ENCODE results near the gene BOLA3.

BOLA3 gene

DNA sequence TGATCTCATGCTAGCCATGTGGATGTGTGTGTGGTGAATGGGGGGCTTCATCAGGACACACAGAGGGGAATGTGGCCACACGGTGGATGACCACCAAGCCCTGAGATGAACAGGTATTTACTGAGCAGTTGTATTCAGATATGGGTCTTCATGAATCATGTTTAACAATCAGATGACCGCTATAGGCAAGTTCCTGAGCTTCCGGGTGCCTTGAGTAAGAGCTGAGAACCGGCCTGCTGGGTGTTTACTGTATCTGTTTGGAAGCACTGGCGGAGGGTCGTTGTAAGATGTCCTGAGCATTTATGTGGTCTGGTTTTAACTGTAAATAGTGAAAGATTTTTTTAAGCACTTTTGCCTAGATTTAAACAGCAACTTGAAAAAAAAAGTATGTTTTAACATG, 43.9 kb downstream of the BOLA3 start:
- Histone ChIP-seq H2BK15ac (ENCODE audit: low read depth, poor library complexity, severe bottlenecking) (no peak overlapping the region), H3K79me1 (replicated peaks; ENCODE audit: low read length, poor library complexity, severe bottlenecking) (peaks cover 9% of the 10 kb centered on the region), H2BK5ac (ENCODE audit: low read depth, low read length, poor library complexity, severe bottlenecking) (no peak overlapping the region), H3K9ac (ENCODE audit: low read length) (no peak overlapping the region), H3K14ac (ENCODE audit: low read length in 2 of 2) (no peak overlapping the region), H3K4me2 (ENCODE audit: low read length, poor library complexity, severe bottlenecking) (no peak overlapping the region), H3K4me1 (ENCODE audit: control insufficient read depth, insufficient read depth, low read depth, low read length) (peaks cover 1% of the 10 kb centered on the region), H3K9me3 (ENCODE audit: control insufficient read depth, low read length) (no peaks in the 10 kb centered on the region), H3K23ac (ENCODE audit: low read length in 2 of 2) (no peak overlapping the region), H3K27me3 (ENCODE audit: control insufficient read depth in 1 of 2, insufficient read depth in 1 of 2, low read length in 2 of 2) (no peaks in the 10 kb centered on the region), H3K36me3 (ENCODE audit: control insufficient read depth in 1 of 2, insufficient read depth in 2 of 2, low read depth in 1 of 2, low read length in 2 of 2) (peaks cover 40 to 42% of the 10 kb centered on the region in 2 experiments), H2BK12ac (ENCODE audit: low read length in 2 of 2) (no peak overlapping the region), H3K4ac (ENCODE audit: low read depth in 1 of 2, low read length in 2 of 2) (no peak overlapping the region), H3K4me3 (ENCODE audit: insufficient read depth in 1 of 2, low read depth in 1 of 2, low read length in 2 of 2) (no peak overlapping the region), H2AK5ac (ENCODE audit: low read length, severe bottlenecking) (no peak overlapping the region), H2AFZ (ENCODE audit: low read depth, low read length) (no peak overlapping the region), H4K8ac (ENCODE audit: low read length) (no peak overlapping the region), H4K91ac (ENCODE audit: low read length) (no peak overlapping the region), H2BK120ac (ENCODE audit: low read depth, low read length) (no peak overlapping the region), H3K18ac (ENCODE audit: low read depth in 1 of 2, low read length in 2 of 2) (no peak overlapping the region), H3K27ac (ENCODE audit: low read length, poor library complexity, severe bottlenecking) (no peak overlapping the region)
- DNase-seq, result no peak
- WGBS, result 87% methylated on average over 6 of the region's 6 CpGs

- no peak overlapping the region for H3K4me2 ChIP-seq (ENCODE audit: low read length, poor library complexity, severe bottlenecking)
- no peak overlapping the region for H3K27ac ChIP-seq (ENCODE audit: low read length, poor library complexity, severe bottlenecking)
- no peak overlapping the region for H4K8ac ChIP-seq (ENCODE audit: low read length)
- no peak overlapping the region for H3K14ac ChIP-seq (ENCODE audit: low read length in 2 of 2)
- H2BK5ac ChIP-seq (ENCODE audit: low read depth, low read length, poor library complexity, severe bottlenecking), result no peak overlapping the region
- H2AFZ ChIP-seq (ENCODE audit: low read depth, low read length), result no peak overlapping the region
- no peaks in the 10 kb centered on the region for H3K27me3 ChIP-seq (ENCODE audit: control insufficient read depth in 1 of 2, insufficient read depth in 1 of 2, low read length in 2 of 2)
- H3K23ac ChIP-seq (ENCODE audit: low read length in 2 of 2), result no peak overlapping the region
- no peak for DNase-seq
- no peak overlapping the region for H3K4ac ChIP-seq (ENCODE audit: low read depth in 1 of 2, low read length in 2 of 2)
- H3K36me3 ChIP-seq (ENCODE audit: control insufficient read depth in 1 of 2, insufficient read depth in 2 of 2, low read depth in 1 of 2, low read length in 2 of 2), result peaks cover 38 to 46% of the 10 kb centered on the region in 2 experiments
- no peak overlapping the region for H2AK5ac ChIP-seq (ENCODE audit: low read length, severe bottlenecking)
- no peak overlapping the region for H2BK120ac ChIP-seq (ENCODE audit: low read depth, low read length)
- WGBS, result 100% methylated on average over 9 of the region's 14 CpGs
- peaks cover 1% of the 10 kb centered on the region for H3K4me1 ChIP-seq (ENCODE audit: control insufficient read depth, insufficient read depth, low read depth, low read length)
- no peak overlapping the region for H2BK15ac ChIP-seq (ENCODE audit: low read depth, poor library complexity, severe bottlenecking)
- H3K18ac ChIP-seq (ENCODE audit: low read depth in 1 of 2, low read length in 2 of 2), result no peak overlapping the region
- no peak overlapping the region for H4K91ac ChIP-seq (ENCODE audit: low read length)
- H3K4me3 ChIP-seq (ENCODE audit: insufficient read depth in 1 of 2, low read depth in 1 of 2, low read length in 2 of 2), result no peak overlapping the region
- H2BK12ac ChIP-seq (ENCODE audit: low read length in 2 of 2), result no peak overlapping the region
- H3K9ac ChIP-seq (ENCODE audit: low read length), result no peak overlapping the region
- H3K9me3 ChIP-seq (ENCODE audit: control insufficient read depth, low read length), result no peaks in the 10 kb centered on the region
- peaks cover 9% of the 10 kb centered on the region for H3K79me1 ChIP-seq (replicated peaks; ENCODE audit: low read length, poor library complexity, severe bottlenecking)
Observed at GRCh38 chr2:74102516-74102915, 45.2 kb downstream of the BOLA3 start.

- Histone ChIP-seq H3K27ac (ENCODE audit: low read length, poor library complexity, severe bottlenecking) (no peak overlapping the region), H2AK5ac (ENCODE audit: low read length, severe bottlenecking) (no peak overlapping the region), H4K8ac (ENCODE audit: low read length) (no peak overlapping the region), H2AFZ (ENCODE audit: low read depth, low read length) (no peak overlapping the region), H3K4ac (ENCODE audit: low read depth in 1 of 2, low read length in 2 of 2) (no peak overlapping the region), H3K14ac (ENCODE audit: low read length in 2 of 2) (no peak overlapping the region), H3K23ac (ENCODE audit: low read length in 2 of 2) (no peak overlapping the region), H3K9ac (ENCODE audit: low read length) (no peak overlapping the region), H2BK15ac (ENCODE audit: low read depth, poor library complexity, severe bottlenecking) (no peak overlapping the region), H2BK5ac (ENCODE audit: low read depth, low read length, poor library complexity, severe bottlenecking) (no peak overlapping the region), H3K9me3 (ENCODE audit: control insufficient read depth, low read length) (no peaks in the 10 kb centered on the region), H3K27me3 (ENCODE audit: control insufficient read depth in 1 of 2, insufficient read depth in 1 of 2, low read length in 2 of 2) (no peaks in the 10 kb centered on the region), H2BK120ac (ENCODE audit: low read depth, low read length) (no peak overlapping the region), H4K91ac (ENCODE audit: low read length) (no peak overlapping the region), H3K4me2 (ENCODE audit: low read length, poor library complexity, severe bottlenecking) (no peak overlapping the region), H3K18ac (ENCODE audit: low read depth in 1 of 2, low read length in 2 of 2) (no peak overlapping the region), H3K79me1 (replicated peaks; ENCODE audit: low read length, poor library complexity, severe bottlenecking) (peaks cover 5% of the 10 kb centered on the region), H3K4me1 (ENCODE audit: control insufficient read depth, insufficient read depth, low read depth, low read length) (no peaks in the 10 kb centered on the region), H3K4me3 (ENCODE audit: insufficient read depth in 1 of 2, low read depth in 1 of 2, low read length in 2 of 2) (no peak overlapping the region), H2BK12ac (ENCODE audit: low read length in 2 of 2) (no peak overlapping the region), H3K36me3 (ENCODE audit: control insufficient read depth in 1 of 2, insufficient read depth in 2 of 2, low read depth in 1 of 2, low read length in 2 of 2) (peaks cover 38 to 48% of the 10 kb centered on the region in 2 experiments)
- 97% methylated on average over 32 of the region's 39 CpGs for WGBS
- no peak for DNase-seq
Observed at GRCh38 chr2:74101574-74102300, 46.0 kb downstream of the BOLA3 start.

GRCh38 chr2:74100254-74101216, 47.2 kb downstream of the BOLA3 start:
- Histone ChIP-seq H2BK120ac (ENCODE audit: low read depth, low read length) (no peak overlapping the region), H3K4ac (ENCODE audit: low read depth in 1 of 2, low read length in 2 of 2) (no peak overlapping the region), H2BK5ac (ENCODE audit: low read depth, low read length, poor library complexity, severe bottlenecking) (no peak overlapping the region), H3K14ac (ENCODE audit: low read length in 2 of 2) (no peak overlapping the region), H2AFZ (ENCODE audit: low read depth, low read length) (no peak overlapping the region), H3K79me1 (replicated peaks; ENCODE audit: low read length, poor library complexity, severe bottlenecking) (peaks cover 3% of the 10 kb centered on the region), H4K91ac (ENCODE audit: low read length) (no peak overlapping the region), H3K4me2 (ENCODE audit: low read length, poor library complexity, severe bottlenecking) (no peak overlapping the region), H4K8ac (ENCODE audit: low read length) (no peak overlapping the region), H3K23ac (ENCODE audit: low read length in 2 of 2) (no peak overlapping the region), H3K9me3 (ENCODE audit: control insufficient read depth, low read length) (no peaks in the 10 kb centered on the region), H3K4me3 (ENCODE audit: insufficient read depth in 1 of 2, low read depth in 1 of 2, low read length in 2 of 2) (no peak overlapping the region), H2AK5ac (ENCODE audit: low read length, severe bottlenecking) (no peak overlapping the region), H3K4me1 (ENCODE audit: control insufficient read depth, insufficient read depth, low read depth, low read length) (no peaks in the 10 kb centered on the region), H2BK15ac (ENCODE audit: low read depth, poor library complexity, severe bottlenecking) (no peak overlapping the region), H3K18ac (ENCODE audit: low read depth in 1 of 2, low read length in 2 of 2) (no peak overlapping the region), H3K36me3 (ENCODE audit: control insufficient read depth in 1 of 2, insufficient read depth in 2 of 2, low read depth in 1 of 2, low read length in 2 of 2) (peaks cover 41 to 48% of the 10 kb centered on the region in 2 experiments), H3K27me3 (ENCODE audit: control insufficient read depth in 1 of 2, insufficient read depth in 1 of 2, low read length in 2 of 2) (no peaks in the 10 kb centered on the region), H2BK12ac (ENCODE audit: low read length in 2 of 2) (no peak overlapping the region), H3K27ac (ENCODE audit: low read length, poor library complexity, severe bottlenecking) (no peak overlapping the region), H3K9ac (ENCODE audit: low read length) (no peak overlapping the region)
- 96% methylated on average over 25 of the region's 25 CpGs for WGBS
- no peak for DNase-seq

Data from mesenchymal stem cell (in vitro differentiated cells and primary cell).